NCI-H2227 (cell line): ENCODE data around the gene COL23A1.

Experiments
- DNase-seq: peaks from one replicate; lab custom pipeline; 2025; ENCODE audit not compliant: unreplicated experiment; lab: John Stamatoyannopoulos, UW

Gene COL23A1

DNA sequence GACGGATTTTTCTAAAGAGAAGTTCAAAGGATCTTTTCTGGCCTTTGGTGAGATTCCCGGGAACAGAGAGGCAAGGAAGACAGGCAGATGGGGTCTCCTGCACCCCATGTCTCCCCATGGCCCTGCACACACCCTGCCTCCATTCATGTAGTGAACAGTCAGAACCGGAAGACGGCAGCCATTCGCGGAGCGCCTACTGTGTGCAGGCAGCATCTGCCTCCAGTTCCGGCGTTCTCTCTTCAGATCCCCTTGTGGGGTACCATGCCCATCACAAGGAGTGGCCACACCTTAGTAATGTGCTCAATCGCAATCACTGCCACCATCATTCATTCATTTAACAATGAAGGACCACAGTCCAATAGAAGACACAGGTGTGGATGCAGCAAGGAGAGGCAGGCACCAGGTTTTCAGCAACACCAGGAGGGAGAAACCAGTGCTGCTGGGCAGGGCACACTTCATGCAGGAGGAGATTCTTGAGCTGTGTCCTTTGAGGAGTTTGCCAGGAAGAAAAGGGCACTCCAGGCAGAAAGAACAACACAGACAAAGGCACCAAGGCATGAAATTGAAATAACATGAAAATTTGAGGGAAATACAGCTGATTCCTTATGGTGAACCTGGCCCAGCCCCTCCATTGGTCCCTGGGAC is 186.1 kb downstream of the COL23A1 start:
- no peak for DNase-seq

DNA sequence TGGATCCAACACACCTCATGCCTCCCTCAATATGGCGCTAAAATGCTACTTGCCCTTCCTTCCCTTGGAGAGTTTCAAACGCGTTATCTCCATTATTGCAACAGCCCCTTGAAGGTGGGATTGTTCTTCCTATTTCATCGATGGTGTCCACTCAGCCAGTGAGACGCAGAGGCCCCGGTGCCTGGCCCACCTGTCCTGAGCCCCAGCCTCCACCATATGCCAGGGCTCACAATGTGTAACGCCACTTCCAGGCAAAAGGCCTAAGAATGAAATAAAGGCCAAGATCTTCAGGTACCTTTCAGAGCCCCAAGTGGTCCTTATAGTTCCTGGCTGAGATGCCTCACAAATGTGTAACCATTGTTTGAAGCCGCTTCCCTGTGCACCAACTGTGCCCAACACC is 186.8 kb downstream of the COL23A1 start:
- DNase-seq, result no peak

DNA sequence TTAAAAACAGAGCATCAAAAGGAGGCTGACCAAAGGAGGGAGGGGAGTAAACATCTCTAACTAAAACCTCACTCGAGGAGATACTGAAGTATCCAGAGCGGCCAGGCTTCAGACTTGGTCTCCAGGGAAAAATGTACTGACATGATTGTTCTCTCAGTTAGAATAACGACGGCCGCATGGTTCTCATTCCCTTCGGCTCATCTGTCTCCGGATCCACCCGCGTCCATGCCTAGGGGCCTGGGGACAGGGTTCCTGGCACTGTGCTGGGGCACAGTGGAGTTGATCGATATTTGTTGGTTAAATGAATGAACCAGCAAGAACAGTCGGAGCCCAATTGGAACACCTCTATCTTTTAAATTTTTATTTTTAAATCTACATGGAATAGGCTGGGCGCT is 190.5 kb downstream of the COL23A1 start:
- DNase-seq, result no peak

DNA sequence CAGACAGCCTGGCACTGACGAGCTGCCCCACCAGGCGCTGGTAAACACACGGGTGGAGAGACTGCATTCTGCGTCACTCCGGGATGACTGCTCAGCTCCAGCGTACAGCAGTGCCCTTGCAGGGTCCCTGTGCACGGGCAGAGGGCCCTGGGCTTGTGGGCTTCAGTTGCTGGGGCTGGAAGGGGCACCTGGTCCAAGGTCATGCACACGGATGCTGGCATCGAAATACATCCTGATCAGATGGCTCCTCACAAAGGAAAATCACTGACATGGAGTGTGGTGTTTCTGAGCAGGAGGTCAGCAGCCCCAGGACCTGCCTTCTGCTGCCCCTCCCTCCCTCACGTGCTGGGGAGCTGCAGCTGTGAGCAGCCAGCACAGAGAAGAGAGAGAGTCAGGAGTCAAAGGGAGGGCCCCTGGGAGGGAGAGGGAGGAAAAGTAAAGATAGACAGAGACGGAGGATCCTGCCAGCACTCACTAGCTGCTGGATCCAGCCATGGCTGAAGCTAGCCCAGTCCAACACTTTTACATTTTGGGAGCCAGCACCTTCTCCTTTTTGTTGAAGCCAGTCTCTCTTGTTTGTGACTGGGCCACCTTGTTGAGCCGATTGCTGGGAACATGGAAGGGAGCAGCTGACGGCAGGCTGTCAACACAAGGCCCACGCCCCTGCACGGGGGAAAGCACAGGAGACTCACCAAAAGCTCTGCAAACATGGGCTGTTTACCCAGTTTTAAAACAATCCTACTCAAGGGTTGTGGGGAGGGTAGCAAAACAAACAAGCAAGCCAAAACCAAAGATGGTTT is 191.1 kb downstream of the COL23A1 start:
- DNase-seq, result no peak

DNA sequence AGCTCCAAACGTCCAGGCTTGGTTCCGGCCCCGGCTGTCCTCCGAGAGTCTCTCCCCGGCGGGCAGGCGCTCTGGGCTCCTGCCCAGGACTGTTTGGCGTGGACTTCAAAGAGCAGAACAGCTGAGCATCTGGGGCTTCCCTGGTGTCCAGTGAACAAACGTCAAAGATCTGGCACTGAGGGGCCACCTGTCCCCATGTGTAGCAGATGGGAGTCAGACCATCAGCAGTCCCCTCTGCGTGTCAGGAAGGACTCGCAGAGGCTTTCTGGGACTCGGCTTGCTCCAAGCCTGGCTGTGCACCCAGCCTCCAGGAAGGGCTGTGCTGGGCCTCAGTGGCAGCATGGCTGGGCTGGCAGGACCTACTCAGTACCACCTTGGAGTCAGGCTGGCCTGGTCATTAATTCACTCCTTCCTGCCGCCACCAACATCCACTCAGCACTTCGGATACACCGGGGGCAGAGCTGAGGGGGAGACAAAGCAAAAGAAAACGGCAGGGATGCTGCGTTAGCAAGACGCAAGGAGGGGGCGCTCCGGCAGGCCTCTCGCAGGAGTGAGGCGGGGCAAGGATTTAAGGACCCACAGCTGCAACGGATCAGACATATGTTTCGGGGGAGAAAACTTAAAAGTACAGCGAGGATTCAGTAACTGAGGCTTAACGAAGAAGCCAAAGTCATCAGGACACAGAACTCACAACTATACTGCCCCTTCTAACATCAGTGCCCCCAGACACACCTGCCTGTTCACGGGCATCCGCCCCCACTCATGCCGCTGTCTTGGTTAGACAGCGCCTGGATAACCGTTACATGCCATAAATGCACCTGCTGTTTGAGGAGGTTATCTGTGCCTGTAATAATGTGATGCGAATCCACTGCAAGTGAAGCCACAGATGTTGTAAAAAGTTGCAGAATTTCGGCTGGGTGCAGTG is 193.1 kb downstream of the COL23A1 start:
- DNase-seq, result no peak

DNA sequence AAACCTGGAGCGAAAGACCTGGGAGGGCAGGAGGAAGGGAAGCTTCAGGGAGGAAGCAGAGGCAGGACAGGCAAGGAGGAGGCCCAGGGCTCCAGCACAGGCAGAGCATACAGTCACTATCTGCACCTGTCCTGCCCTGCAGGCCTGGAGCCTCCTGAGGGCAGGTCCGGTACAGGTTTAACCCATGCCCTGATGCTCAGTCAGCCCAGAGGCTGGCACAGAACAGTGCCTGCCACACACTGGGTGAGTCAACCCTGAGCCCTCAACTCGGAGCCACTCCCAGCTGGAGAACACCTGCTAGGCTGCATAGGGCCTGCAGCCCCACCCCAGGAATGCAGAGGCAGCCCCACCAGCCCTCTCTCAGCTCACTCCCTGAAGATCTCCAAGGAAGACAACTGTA is 196.1 kb downstream of the COL23A1 start:
- no peak for DNase-seq

DNA sequence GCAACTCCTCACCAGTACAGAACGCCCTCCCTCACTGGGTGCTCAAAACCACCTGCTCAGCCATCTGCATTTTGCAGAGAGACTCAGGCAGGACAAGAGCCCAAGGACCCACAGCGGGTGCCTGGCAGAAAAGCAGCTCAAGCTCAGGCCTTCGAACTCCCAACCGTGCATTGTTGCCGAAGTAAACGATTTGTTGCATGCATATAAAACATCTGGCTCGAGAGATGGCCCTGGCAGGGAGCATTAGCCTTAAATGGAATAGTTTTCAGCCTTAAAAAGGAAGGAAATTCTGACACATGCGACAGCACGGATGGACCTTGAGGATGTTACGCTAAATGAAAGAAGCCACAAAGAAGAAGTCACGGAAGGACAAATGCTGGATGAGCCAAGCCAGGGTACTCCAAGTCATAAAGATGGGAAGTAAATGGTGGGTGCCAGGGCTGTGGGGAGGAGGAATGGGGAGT is 197.2 kb downstream of the COL23A1 start:
- no peak for DNase-seq

DNA sequence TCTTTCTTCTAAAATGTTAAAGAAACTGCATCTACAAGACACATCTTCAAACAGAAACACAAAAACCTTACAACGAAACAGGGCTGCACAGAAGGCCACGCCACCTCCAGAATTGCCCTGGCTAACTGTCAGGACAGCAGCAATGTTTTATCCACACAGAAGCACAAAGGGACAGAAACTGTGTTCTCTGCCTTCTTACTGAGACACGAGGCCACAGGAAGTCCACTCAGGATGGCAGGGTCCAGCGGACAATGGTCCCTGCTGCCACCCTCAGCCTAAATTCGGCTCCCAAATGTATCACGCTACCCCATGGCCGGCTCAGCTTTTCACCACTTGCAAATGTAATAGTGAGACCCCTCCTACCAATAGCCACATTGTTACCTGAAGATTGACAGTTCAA is 197.8 kb downstream of the COL23A1 start:
- DNase-seq, result no peak

DNA sequence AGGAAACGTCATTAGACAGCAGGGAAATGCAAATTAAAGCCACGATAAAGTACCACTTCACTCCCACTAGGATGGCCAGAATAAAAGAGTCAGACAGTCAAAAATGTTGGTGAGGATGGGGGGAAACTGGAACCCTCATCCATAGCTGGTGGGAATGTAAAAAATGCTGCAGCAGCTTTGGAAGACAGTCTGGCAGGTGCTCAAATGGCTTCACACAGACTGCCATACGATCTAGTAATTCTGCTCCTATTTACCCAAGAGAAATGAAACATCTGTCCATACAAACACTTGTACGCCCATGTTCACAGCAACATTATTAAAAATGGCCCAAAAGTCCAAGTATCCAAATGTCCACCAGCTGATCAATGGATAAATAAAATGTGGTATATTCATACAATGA is 198.7 kb downstream of the COL23A1 start:
- no peak for DNase-seq

DNA sequence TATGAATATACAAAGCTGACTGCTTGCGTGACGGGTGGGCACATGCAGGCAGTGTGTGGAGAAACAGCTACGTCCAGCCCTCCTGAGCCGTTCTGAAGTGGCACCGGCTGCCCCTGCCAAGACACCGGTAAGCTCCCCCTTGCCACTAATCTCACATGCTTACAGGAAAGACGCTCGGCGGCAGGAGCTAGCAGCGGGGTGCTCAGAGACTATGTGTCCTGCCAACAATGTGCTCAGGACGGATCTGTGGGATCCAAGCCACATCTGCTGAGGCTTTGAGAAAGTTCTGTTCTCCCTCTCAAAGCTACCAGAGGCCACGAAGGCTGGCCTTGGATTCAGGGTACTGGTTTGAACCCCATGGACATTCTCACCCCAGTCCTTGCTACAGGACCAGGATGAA is 200.4 kb downstream of the COL23A1 start:
- DNase-seq, result no peak

DNA sequence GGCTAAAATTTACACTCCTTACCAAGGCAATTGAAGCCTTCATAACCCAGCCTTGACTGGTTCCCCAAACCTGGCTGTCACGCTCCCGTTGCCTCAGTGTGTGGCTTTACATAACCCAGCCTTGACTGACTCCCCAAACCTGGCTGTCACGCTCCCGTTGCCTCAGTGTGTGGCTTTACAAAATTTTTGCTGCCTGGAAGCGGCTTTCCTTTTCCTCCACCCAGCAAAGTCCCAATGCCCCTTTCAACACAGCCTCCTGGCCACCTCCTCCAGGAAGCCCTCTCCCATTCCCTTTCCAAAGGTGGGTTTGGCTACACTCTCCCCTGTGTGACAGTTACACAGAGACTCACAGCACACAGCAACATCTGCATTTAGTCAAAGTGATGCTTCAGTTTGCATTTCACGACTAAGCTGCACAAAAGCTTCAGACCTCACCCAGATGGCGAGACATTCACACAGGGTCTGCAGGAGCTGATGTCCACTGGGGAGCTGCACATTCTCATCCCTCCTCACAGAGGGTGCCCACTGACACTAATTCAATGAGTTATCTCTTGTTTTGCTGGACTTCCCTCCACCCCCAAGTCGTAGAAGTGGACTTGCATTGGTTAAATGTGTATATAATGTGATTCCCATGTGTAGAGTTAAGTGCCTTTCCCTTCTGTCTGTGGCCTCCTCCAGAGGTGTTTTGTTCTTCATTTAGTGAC is 201.0 kb downstream of the COL23A1 start:
- no peak for DNase-seq

DNA sequence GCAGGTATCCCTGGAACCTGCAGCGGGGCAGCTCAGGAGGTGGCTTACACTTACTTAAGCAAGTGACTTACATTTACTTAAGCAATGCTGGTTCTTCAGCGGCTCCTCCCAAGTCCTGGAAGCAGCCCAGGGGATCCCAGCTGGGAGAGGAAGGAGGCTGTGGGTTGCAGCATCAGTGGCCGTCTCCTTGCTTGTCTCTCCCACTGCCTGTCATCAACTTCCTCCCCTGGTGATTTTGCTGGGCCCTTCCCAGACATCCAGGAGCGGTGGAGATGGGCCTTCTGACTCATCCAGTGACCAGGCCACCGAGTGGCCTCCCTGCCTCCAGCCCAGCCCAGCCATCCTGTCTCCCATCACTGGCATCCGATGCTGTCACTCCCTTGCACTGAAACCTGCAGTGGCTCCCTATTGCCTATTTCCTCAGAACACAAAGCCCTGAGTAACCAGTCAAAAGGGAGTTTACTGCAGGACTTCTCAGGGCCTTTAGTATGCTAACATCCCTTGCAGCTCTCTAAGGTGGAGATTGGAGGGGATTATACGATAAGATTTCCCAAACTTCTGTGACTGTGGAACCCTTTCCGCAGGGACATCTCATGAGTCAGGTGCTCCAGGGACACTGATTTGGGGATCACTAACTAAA is 201.7 kb downstream of the COL23A1 start:
- no peak for DNase-seq

DNA sequence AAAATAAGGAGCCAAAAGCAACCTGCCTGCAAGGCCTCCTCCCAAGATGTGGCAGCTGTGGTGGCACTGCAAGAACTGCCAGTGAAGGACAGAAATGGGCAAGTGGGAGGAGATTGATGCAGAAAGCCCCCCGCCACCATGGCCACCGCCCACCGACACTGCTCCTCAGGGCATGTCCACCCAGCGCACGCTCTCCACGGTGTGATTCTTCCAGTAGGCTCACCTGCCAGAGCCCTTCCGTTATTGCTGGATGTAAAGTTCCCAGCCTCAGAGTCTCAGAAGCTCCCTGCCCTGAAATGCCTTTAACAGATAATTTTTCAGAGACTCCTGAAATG is 202.4 kb downstream of the COL23A1 start:
- DNase-seq, result no peak

DNA sequence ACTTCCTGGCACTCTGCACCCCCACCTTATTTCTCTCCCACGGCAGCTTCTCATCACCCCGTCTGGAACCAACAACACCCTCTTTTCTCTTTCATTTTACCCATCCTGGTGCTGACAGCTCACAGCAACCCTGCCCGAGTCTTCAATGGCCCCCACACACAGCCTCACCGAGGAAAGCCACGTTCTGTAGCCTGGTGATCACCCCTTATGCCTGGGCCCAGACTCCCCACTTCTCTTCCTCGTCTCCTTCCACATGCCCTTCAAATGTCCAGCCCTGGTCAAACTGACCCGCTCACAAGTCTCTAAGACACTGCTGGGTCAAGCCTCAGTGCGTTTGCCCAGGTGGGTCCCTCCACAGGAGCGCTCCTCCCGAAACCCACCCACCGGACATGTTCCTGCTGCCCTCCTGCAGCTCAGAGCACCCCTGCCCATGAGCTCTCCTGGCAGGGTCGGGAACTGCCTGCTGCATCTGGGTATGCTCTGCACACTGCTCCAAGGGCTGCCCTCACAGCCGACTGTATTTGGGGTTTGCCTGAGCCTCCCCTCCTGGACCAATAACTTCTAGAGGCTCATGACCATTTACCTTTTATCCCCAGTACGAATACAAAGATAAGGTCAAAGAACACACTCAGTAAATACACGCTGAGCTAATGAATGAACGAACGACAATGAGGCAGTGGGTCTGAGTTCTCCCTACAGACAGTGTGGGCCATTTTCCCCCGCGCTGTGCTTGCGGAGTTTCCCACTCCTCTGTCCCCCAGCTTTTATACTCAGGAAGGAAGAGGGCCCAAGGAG is 202.9 kb downstream of the COL23A1 start:
- no peak for DNase-seq

DNA sequence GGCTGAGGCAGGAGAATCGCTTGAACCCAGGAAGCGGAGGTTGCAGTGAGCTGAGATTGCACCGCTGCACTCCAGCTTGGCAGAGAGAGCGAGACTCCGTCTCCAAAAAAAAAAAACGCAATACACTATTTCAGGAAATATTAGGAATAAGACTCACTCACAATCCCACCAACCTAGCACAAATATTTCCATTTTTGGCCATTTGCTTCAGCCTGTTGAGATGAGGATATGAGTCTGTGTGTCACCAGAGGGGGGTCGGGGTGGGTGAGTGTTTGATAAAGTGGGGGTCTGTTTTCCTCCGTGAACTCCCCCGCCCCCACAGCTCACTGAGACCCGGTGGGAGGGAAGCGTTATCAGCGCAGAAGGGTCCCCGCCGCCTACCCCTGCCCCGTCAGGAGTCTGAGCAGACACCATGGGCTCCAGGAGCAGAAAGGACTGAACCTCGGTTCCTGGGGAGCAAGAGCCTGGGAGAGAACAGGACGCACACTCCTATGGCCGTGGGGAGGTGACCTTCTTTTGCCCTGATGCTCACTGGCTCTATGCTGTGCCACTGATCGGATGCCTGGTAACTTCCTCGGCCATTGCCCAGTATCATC is 203.8 kb downstream of the COL23A1 start:
- no peak for DNase-seq

DNA sequence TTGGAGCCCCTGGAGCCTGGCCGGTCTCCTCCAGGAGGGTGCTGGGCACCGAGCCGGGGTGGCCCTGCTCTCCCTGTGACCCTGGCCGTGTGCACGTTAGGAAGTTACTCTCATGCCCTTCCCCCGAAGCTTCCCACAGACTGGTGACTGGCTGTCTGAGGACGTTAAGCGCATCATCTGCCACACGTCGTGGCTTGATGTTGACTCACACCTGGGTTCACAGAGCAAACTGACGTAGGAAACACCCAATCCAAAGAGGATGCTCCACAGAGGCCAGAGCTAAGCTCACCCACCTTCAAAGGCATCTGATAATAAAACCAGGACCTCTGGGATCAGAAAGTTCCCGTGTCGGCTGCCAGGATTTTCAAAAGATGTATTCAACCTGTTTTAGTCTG is 204.7 kb downstream of the COL23A1 start:
- no peak for DNase-seq

DNA sequence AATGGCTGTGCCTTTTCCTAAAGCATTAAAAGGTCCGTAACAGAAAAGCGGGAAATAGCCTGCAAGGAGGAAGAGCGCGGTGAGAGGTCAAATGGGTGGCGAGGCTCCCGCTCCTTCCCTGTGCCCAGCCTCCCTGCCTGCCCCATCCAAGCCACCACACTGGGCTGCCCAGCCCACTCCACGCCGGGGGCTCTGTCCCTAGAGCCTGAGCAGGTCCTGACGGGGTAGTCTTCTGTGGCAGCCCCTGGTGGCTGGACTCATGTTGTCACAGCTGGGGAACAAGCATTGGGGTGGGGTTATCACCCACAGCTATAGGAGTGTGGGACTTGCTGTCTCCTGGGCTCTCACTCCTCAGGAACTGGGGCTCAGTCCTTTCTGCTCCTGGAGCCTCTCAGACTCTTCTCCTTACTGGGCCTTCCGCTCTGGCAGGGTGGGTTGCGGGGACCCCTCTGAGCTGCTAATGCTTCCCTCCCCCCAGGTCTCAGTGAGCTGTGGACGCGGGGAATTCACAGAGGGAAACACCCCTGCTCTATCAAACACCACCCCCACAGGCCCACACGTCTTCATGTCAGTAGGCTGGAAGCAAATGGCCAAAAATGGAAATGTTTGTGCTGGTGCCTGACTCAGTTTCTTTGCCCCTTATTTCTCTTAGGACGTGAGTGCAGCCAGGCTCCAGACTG is 205.2 kb downstream of the COL23A1 start:
- no peak for DNase-seq

DNA sequence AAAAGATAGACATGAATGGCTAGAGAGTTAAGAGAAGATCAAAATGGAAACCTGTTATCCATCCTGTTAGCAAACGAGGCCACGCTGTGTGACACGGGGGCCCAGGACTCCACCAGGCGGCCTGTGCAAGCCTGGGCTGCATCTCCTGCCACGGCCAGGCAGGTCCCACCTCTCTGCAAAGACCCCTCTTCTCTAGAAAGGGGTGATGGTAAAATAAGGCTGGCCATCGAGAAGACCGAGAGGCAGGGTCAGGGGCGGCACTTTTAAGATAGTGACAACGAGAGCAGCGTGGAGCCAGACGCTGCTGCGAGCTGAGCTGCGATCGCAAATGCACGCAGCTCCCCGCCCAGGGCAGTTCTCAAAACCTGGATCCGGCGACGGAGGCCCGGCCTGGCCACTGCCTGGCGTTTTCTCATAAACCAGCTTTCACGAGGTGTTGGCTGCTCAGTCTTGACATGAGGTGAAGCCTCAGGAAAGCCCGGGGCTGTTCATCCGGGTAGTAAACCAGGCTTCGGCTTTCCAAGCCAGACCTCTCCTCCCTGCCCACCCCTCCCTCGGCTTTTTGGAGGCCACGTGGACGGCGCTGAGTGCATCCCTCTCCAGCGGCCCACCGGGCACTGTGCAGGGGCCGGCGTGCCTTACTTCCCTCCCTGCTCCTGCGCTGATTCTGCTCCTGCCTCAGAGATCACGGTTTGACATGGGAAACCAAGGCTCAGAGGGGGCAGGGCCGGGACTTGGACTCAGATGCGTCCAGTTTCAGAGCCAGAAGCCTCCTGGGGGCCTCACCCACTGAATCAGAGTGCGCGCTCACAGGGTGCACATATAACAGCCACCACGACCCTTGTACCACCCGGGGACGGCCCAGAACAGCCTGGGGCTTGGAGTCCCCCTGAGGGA is 206.0 kb downstream of the COL23A1 start:
- no peak for DNase-seq
